Activated CD4-positive, alpha-beta T cell treated with anti-CD3 and anti-CD28 coated beads, Interleukin-2, Interleukin-6, amounts not matched to agents 100 ng/mL and 50 ng/mL, durations not matched to agents 16 hours and 8 hours (primary cell): ENCODE data around the gene ATRNL1.
"Not testable (repeated sequence)": the region's sequence is repeated elsewhere in the genome, so short reads cannot be mapped to it uniquely, and the experiment has no call there.

Experiments
- DNase-seq: peaks from one replicate; pipeline ENCODE4 v3.0.0-alpha.2; 2020

Gene ATRNL1

GRCh38 chr10:115436999-115437398, 343.8 kb downstream of the ATRNL1 start:
- no peak for DNase-seq

- DNase-seq: no peak
Observed at GRCh38 chr10:115441907-115442545, 348.9 kb downstream of the ATRNL1 start.

GRCh38 chr10:115456812-115457211, 363.6 kb downstream of the ATRNL1 start:
- no peak for DNase-seq

GRCh38 chr10:115483294-115483693, 390.1 kb downstream of the ATRNL1 start:
- no peak for DNase-seq

GRCh38 chr10:115491526-115492140, 398.5 kb downstream of the ATRNL1 start:
- no peak for DNase-seq

- DNase-seq: no peak
Observed at GRCh38 chr10:115503546-115503945, 410.4 kb downstream of the ATRNL1 start.

GRCh38 chr10:115514895-115515294, 421.7 kb downstream of the ATRNL1 start:
- no peak for DNase-seq

- DNase-seq: no peak
Observed at GRCh38 chr10:115525141-115525540, 432.0 kb downstream of the ATRNL1 start.

GRCh38 chr10:115527682-115528081, 434.5 kb downstream of the ATRNL1 start:
- DNase-seq: not testable (repeated sequence)

- not testable (repeated sequence) for DNase-seq
Observed at GRCh38 chr10:115536401-115536800, 443.2 kb downstream of the ATRNL1 start.

- DNase-seq: no peak
Observed at GRCh38 chr10:115539142-115539762, 446.1 kb downstream of the ATRNL1 start.

- DNase-seq: no peak
Observed at GRCh38 chr10:115555887-115556402, 462.8 kb downstream of the ATRNL1 start.

GRCh38 chr10:115558252-115558651, 465.1 kb downstream of the ATRNL1 start:
- no peak for DNase-seq

GRCh38 chr10:115566867-115567266, 473.7 kb downstream of the ATRNL1 start:
- DNase-seq: no peak

GRCh38 chr10:115572740-115573455, 479.7 kb downstream of the ATRNL1 start:
- DNase-seq: no peak

GRCh38 chr10:115580239-115580638, 487.1 kb downstream of the ATRNL1 start:
- DNase-seq: no peak

- DNase-seq: no peak
Observed at GRCh38 chr10:115593060-115593459, 499.9 kb downstream of the ATRNL1 start.

- DNase-seq: no peak
Observed at GRCh38 chr10:115604627-115605026, 511.5 kb downstream of the ATRNL1 start.

- DNase-seq: no peak
Observed at GRCh38 chr10:115606086-115606485, 512.9 kb downstream of the ATRNL1 start.

GRCh38 chr10:115606741-115607140, 513.6 kb downstream of the ATRNL1 start:
- DNase-seq: no peak

GRCh38 chr10:115624448-115624847, 531.3 kb downstream of the ATRNL1 start:
- no peak for DNase-seq

GRCh38 chr10:115628616-115629015, 535.5 kb downstream of the ATRNL1 start:
- DNase-seq: no peak

- no peak for DNase-seq
Observed at GRCh38 chr10:115638246-115638645, 545.1 kb downstream of the ATRNL1 start.
